ENCODE measurements around the gene HERC4.

DNA sequence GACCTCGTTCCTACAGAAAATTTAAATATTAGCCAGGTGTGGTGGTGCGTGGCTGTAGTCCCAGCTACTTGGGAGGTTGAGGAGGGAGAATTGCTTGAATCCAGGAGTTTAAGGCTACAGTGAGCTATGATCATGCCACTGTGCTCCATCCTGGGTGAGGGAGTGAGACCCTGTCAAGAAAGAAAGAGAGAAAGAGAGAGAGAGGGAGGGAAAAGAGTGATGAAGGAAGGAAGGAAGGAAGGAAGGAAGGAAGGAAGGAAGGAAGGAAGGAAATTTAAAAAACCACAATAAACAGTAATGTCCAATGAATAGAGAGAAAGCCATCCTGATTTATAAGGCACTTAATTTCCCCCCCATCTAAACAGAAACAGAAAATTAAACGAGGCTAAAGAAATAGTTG, 43.6 kb upstream of the HERC4 start:
- no peak for TF ChIP-seq POLR2A (IDR thresholded peaks at IDR 0.05; ENCODE audit: low read depth, low read length)
- no peak for TF ChIP-seq POLR2AphosphoS5 (IDR thresholded peaks at IDR 0.05; ENCODE audit: low read depth, low read length)

Measured in GM12892 (cell line).